Measurements from ENCODE around the gene MYMK. TPM values are rescaled to one million over a fixed set of nuclear protein-coding genes. Genes with fewer than 3 reads are reported as not detected.
A peak's percentile ranks its signal among the peaks of the same experiment; 100 is the strongest.

The MYMK gene
- total RNA-seq, 4 donors from 2014 or later: not detected

DNA sequence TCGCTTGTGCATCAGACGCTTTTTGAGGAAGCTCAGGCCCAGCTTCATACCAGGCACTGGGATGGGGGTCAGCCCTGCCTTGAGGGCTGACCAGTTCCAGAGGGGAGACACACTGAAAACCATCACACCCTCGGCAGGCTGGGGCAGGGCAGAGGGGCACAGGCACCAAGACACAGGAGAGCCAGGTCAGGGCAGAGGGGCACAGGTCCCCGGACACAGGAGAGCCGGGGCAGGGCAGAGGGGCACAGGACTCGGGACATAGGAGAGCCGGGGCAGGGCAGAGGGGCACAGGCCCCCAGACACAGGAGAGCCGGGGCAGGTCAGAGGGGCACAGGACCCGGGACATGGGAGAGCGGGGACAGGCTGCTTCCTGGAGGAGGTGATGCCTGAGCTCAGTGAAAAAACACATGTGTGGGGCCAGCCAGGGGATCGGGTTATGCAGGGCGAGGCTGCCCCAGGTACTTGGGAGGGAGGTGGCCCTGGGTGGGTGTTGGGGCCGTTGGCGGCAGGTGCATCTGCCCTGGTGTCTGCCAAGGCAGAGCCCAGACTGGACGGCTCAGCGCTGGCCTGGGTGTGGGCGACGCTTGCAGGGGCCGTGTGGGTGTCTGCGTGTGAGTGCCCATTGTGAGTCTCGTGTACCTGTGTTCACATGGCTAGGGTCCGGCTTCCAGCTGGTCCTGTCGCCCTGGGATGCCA is 30.8 kb downstream of the MYMK start:
- TF ChIP-seq POLR2A (IDR thresholded peaks at IDR 0.05): no peak
- TF ChIP-seq, protein P1, sequence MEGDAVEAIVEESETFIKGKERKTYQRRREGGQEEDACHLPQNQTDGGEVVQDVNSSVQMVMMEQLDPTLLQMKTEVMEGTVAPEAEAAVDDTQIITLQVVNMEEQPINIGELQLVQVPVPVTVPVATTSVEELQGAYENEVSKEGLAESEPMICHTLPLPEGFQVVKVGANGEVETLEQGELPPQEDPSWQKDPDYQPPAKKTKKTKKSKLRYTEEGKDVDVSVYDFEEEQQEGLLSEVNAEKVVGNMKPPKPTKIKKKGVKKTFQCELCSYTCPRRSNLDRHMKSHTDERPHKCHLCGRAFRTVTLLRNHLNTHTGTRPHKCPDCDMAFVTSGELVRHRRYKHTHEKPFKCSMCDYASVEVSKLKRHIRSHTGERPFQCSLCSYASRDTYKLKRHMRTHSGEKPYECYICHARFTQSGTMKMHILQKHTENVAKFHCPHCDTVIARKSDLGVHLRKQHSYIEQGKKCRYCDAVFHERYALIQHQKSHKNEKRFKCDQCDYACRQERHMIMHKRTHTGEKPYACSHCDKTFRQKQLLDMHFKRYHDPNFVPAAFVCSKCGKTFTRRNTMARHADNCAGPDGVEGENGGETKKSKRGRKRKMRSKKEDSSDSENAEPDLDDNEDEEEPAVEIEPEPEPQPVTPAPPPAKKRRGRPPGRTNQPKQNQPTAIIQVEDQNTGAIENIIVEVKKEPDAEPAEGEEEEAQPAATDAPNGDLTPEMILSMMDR (IDR thresholded peaks at IDR 0.05): no peak
- Histone ChIP-seq H3K9me3 (no peaks in the 10 kb centered on the region), H3K27me3 (peaks cover 0 to 48% (median 0%) of the 10 kb centered on the region in 4 donors), H3K4me1 (peaks cover 7 to 20% (median 20%) of the 10 kb centered on the region in 3 donors), H3K4me3 (no peak overlapping the region), H3K27ac (no peak overlapping the region), H3K36me3 (no peaks in the 10 kb centered on the region)
- intact Hi-C loops (cut with DNase I): no loop called here
- DNase-seq: no peak
- WGBS, 2 donors: 77 to 91% methylated on average over 9 to 14 of the region's 23 CpGs

DNA sequence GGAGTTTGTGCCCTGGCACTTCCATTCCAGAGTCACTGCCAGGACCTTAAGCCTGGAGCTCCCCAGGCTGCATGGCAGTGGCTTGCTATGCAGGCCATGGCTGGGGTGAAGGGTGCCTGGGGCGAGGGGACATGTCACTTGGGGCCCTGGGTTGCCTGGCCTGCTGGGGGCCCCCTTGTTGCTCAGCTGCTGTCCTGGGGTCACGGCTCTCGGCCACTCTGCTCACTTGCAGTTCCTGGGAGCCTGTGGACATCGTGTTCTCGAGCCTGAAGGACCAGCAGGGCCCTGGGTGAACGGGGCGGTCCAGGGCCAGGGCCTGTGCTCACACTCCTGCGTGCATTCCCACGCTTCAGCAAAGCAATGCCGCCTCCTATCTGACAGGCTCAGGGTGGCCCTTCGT is 31.3 kb downstream of the MYMK start:
- Histone ChIP-seq H3K4me1 (peaks cover 7 to 20% (median 20%) of the 10 kb centered on the region in 3 donors), H3K4me3 (no peak overlapping the region), H3K27me3 (peaks cover 0 to 42% (median 0%) of the 10 kb centered on the region in 4 donors), H3K9me3 (no peaks in the 10 kb centered on the region), H3K36me3 (no peaks in the 10 kb centered on the region), H3K27ac (peak overlapping the region in 1 of 4 donors; percentile 74)
- no peak for TF ChIP-seq POLR2A (IDR thresholded peaks at IDR 0.05)
- TF ChIP-seq, protein P1 (IDR thresholded peaks at IDR 0.05): no peak
- 100% methylated on average over 2 of the region's 11 CpGs; no CpG with 5 or more reads in 1 of the 2 donors for WGBS, 2 donors
- intact Hi-C loops (cut with DNase I): no loop called here
- no peak for DNase-seq

DNA sequence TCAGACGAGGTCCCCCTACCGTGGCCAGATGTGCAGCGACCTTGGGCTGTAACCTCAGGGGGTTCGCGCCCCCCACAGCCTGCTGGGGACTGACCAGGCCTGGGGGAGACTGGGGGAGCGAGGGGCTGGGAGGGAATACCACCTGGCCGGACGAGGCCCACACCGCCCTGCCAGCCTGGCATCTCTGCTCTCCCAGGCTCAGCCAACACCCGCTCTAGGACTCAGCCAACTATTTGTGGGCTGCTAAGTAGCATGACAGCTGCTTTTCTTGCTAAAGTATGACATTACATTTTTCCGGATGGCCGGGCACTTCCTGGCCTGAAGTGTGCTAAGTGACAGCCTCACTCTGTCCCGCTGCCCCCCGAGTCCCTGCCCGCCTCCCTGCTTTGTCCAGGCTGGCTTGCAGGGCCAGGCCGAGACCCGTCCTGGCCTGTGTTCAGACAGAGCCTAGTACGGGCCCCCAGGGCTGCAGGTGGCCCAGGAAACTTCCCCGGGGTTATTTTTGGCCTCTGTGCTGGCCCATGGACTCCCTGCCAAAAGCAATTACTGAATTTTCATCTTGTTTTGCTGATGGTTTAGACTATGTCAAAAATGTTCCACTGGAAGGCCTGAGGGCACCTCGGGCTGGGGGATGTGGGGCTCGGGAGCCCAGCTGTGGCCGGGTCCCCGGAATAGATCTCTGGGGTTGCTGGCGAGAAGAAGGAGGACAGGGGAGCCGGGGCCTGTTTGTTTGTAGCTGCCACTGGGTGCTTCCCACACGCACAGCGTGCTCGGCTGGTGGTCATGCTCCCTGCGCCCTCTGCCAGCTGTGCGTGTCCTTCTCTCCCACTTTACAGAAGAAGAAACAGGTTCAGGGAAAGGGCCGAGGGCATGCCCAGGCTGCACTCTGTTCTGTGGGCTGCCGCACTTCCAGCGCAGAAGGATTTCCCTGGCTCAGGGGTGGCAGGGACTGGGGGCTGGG is 32.4 kb downstream of the MYMK start:
- H3K27ac ChIP-seq: peak overlapping the region in 2 of 4 donors; percentile 58 to 74
- H3K4me1 ChIP-seq: peaks cover 7 to 25% (median 20%) of the 10 kb centered on the region in 3 donors
- no peaks in the 10 kb centered on the region for H3K36me3 ChIP-seq
- H3K4me3 ChIP-seq: no peak overlapping the region
- intact Hi-C loops (cut with DNase I): no loop called here
- TF ChIP-seq, protein P1 (IDR thresholded peaks at IDR 0.05): no peak
- TF ChIP-seq POLR2A (IDR thresholded peaks at IDR 0.05): no peak
- no peak for DNase-seq
- WGBS, 2 donors: 26 to 36% methylated on average over 12 to 21 of the region's 33 CpGs
- H3K27me3 ChIP-seq: peaks cover 0 to 43% (median 0%) of the 10 kb centered on the region in 4 donors
- no peaks in the 10 kb centered on the region for H3K9me3 ChIP-seq

DNA sequence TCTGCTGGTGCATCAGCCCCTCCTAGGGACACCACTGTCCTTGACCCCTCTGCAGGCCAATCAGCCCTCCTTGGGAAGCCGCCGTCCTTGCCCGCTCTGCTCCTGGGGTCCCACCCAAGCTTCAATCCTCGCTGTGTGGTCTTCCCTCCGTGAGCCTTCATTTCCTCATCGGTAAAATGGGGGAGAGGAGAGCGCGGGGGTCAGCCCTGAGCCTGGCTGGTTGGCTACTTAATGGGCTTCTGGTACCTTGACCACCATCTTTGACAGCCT is 33.2 kb downstream of the MYMK start:
- Histone ChIP-seq H3K27me3 (peaks cover 0 to 38% (median 0%) of the 10 kb centered on the region in 4 donors), H3K4me3 (no peak overlapping the region), H3K27ac (peak overlapping the region in 2 of 4 donors; percentile 58 to 74), H3K9me3 (no peaks in the 10 kb centered on the region), H3K4me1 (peaks cover 7 to 27% (median 20%) of the 10 kb centered on the region in 3 donors), H3K36me3 (no peaks in the 10 kb centered on the region)
- TF ChIP-seq, protein P1 (IDR thresholded peaks at IDR 0.05): no peak
- no peak for TF ChIP-seq POLR2A (IDR thresholded peaks at IDR 0.05)
- no peak for DNase-seq
- 100% methylated on average over 2 of the region's 8 CpGs; no CpG with 5 or more reads in 1 of the 2 donors for WGBS, 2 donors
- intact Hi-C loops (cut with DNase I): no loop called here

Measured in esophagus squamous epithelium (tissue), 5 donors.